DMS153 treated with DMSO at 0.1 percent for 48 hours (cell line): ENCODE data around the gene CLOCK.
"Not testable (repeated sequence)": the region's sequence is repeated elsewhere in the genome, so short reads cannot be mapped to it uniquely, and the experiment has no call there.

Source experiments
- DNase-seq: peaks from one replicate; lab custom pipeline; 2025; ENCODE audit not compliant: unreplicated experiment; lab: John Stamatoyannopoulos, UW

Gene CLOCK, protein sequence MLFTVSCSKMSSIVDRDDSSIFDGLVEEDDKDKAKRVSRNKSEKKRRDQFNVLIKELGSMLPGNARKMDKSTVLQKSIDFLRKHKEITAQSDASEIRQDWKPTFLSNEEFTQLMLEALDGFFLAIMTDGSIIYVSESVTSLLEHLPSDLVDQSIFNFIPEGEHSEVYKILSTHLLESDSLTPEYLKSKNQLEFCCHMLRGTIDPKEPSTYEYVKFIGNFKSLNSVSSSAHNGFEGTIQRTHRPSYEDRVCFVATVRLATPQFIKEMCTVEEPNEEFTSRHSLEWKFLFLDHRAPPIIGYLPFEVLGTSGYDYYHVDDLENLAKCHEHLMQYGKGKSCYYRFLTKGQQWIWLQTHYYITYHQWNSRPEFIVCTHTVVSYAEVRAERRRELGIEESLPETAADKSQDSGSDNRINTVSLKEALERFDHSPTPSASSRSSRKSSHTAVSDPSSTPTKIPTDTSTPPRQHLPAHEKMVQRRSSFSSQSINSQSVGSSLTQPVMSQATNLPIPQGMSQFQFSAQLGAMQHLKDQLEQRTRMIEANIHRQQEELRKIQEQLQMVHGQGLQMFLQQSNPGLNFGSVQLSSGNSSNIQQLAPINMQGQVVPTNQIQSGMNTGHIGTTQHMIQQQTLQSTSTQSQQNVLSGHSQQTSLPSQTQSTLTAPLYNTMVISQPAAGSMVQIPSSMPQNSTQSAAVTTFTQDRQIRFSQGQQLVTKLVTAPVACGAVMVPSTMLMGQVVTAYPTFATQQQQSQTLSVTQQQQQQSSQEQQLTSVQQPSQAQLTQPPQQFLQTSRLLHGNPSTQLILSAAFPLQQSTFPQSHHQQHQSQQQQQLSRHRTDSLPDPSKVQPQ

DNA sequence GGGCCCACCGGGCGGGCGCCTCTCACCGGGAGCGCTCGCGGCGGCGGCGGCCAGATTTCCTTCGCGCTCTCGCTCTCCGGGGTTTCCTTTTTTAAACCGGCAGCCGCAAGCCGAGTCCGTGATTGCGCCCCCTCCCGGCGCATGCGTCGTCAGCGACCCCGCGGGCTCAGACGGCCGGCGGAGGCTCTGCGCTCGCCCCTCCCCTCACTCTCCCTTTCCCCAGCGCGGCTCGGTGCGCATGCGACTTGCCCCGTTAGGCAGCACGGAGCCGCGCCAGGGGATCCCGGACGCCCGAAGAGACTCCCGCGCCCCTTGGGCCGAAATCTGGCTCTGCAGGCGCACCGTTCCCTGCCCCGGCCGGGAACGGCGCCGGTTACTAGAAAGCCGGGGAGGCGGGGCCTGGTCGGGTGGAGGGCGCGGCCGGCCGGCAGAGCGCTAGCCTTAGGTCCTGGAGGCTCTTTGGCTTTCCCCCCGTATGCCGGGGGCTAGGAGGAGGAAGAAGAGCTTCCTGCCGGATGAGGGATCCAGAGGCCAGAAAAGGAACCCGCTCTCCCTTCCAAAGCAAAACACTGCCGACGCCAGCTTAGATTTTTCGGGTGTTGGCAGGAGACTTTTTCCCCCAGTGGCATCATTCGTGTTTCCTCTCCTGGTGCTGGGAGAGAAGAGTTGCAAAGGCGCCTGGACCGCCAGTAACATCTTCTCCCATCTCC, at the start of gene CLOCK:
CLOCK (minus strand) TSS at position 154 of the 710 bp plus-strand sequence. CDS start 64,124 bp downstream, outside the sequence.
- DNase-seq, result peak; percentile 89

DNA sequence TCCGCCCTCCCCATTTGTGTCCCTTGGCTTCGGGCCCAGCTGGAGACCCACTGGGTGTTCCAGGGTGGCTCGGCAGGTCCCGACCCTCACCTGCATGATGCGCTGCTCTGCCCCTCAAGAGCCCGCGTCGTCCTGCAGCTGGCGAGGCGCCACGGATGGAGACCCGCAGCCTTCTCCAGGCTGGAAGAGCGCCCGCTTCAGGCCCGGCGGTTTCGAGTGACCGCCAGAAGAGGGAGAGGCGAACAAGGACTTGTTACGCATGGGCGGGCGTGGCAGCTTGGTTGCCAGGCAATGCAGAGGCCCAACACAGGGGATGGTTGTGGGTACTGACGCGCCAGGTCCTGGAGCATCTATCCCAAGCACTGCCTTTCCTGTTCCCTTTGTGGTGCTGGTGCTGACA, 45.3 kb upstream of the CLOCK start, which contains the start of gene PDCL2:
PDCL2 (minus strand) TSS at position 232 of the 400 bp plus-strand sequence; CDS start at position 96, 136 bp downstream.
- DNase-seq, result no peak

DNA sequence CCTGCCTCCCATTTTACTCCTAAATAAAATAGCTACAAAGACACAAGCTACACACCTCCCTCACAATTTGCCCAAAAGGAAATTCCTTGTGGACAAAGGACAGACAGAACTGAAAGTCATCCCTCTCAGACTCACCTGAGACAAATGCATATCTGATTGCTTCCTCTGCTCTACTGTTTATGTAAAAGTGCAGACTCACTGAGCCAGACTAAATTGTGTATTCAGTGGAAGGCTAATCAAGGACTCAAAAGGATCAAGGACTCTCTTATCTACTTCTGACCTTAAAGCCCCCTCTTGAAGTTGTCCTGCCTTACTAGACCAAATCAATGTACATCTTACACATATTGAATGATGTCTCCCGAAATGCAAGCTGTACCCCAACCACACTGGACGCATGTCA, 41.5 kb upstream of the CLOCK start:
- DNase-seq, result no peak

DNA sequence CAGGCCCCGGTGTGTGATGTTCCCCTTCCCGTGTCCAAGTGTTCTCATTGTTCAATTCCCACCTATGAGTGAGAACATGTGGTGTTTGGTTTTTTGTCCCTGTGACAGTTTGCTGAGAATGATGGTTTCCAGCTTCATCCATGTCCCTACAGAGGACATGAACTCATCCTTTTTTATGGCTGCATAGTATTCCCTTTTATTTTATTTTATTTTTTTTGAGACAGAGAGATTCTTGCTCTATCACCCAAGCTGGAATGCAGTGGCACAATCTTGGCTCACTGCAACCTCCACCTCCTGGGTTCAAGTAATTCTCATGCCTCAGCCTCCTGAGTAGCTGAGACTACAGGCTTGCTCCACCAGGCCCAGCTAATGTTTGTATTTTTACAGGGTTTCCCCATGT, 36.1 kb upstream of the CLOCK start:
- DNase-seq, result not testable (repeated sequence)

DNA sequence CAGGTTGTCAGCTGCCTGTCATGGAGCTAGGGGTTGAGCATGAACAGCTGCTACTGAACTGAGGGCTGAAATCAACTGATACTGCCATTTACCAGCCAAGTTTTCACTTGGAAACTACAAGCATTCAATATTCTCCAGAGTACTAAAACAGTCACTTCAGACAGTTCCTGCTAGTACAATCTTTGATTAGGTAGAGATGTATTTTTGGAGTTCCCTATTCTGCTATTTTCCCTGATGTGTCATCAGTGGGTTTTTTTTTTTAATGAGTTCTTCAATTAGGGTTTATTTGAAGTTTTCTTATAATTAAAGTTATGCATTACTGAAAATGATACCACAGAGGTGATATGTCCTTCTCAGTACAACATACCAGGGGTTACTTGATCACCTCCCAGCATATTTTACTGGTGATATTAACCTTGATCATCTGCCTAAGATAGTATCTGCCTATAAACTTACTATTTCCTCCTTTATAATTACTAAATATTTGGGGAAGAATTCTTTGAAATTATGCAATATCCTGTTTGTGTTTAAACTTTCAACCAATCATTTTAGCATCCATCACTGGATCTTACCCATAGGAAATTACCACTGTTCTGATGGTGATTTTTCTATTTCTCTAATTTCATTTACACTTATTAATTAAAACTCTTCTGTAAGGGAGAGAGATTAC, 31.8 kb upstream of the CLOCK start:
- no peak for DNase-seq

DNA sequence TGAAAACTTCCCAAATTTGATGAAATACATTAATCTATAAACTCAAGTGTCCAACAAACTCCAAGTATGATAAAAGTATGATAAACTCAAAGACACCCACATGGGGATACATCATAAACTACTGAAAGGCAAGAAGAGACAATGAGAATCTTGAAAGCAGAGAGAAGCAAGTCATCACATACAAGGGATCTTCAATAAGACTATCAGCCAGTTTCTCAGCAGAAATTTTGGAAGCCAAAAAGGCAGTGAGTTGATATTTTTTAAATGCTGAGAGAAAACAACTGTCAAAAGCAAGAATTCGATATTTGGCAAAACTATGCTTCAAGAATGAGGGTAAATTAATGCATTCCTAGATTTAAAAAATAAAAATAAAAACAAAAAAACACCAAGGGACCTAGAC, 28.8 kb upstream of the CLOCK start:
- DNase-seq, result no peak

DNA sequence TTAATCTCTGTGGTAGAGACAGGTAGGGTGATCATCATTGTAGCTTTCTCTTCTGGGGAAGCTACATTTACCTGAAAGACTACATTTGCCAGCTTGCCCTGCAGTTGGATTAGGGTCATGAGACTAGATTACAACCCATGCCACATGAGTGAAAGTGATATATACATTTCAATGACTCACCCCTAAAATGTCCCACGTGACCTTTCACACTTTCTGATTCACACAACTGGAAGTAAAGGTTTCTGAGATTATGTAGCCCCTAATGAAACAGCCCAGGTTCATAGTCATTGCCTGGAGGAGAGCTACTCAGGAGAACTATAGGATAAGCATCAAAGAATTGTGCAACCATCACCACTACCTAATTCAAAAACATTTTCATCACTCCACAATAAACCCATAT, 27.5 kb upstream of the CLOCK start:
- DNase-seq, result no peak

DNA sequence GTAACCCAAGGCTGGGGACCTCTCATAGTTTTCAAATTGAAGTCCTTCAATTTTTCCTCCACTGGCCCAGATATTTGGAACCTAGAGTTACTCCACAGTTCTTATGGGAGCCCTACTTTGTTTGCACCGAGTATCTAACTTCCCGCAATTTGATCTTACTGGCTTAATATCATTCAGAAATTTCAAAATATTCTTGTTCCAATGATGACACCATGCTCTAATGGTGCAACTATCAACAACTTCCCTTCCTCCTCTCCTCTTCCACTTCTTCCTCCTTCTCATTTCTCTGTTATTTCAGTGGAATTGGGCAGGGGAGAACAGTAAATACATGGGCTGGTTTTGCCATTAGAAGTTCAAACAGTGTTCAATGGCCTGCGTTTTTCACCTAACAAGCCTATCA, 25.1 kb upstream of the CLOCK start:
- DNase-seq, result no peak

DNA sequence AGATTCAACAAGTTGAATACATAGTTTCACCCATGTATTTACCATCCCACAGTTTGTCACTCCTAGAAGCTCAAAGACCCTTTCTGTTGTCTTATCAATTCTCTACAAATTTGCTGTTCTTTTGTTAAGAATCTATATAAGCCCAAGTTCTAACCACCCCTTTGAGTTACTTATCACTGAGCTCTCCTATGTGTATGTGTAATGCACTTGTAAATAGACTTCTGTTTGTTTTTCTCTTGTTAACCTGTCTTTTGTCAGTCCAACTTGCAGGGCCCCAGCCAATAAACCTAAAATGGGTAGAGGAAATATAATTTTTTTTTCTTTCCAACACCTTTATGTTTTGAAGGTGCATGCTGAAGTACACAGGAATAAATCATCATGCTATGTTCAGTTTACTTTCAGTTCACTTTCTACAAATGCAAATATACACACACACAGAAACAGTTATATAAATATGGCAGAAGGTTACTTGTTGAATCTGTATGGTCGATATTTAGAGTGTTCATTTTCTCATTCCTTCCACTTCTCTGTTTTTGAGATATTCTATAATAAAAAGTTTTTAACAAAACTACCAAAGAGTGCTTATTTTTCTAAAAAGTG, 22.3 kb upstream of the CLOCK start:
- no peak for DNase-seq

DNA sequence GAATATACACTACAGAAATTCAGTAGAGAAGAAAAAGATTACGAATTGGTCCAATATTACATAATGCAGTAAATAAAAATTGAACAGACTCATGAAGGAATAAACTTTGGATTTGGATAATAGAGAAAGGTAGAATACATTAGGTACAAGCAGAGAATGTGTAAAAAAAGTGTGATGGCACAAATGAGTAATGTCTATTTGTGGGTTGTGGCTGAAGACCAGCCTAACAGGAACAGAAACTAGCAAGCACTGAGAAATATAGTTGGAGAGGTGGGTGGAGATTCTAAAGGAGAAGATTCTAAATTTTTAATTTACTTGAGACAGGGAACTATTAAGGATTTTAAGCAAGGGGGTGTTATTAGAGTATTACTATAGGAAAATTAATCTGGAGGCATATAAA, 15.2 kb upstream of the CLOCK start:
- DNase-seq, result no peak

DNA sequence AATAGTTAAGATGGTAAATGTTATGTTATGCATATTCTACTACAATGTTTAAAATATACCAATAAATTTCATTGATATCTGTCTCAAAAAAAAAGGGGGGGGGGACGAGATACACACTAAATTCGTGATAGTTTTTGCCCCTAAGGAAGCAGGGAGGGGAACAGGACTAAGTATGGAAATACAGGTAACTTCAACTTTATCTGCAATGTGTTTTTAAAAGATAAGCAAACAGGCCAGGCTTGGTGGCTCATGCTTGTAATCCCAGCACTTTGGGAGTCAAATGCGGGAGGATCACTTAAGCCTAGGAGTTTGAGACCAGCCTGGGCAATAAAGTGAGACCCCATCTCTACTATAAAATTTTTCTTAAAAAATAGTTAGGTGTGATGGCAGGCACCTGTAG, 13.4 kb upstream of the CLOCK start:
- no peak for DNase-seq

DNA sequence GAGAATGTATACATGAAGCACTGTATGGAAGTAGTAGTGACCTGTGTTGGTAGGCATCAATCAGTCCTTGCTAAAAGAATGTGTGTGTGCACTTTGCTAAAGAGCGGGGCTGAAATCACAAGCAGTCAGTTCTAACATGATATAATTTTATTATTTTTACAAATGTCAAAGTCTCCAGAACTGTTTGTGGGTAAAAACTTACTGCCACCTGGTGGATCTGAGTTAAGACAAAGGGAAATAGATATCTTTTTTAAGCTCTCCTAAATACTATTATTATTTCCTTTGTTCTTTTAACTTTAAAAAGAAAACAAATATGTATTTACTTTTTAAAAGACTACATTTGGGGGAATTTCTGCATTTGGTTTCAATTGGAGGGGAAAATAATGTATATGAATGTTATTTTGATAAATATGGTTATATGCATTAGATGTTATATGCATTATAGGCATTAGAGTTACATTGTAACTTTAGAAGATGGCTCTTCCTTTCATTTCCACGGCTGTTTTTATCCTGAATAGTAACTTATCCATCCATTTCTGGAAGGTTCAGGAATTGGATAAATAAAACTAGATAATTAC, 7.8 kb upstream of the CLOCK start:
- no peak for DNase-seq

DNA sequence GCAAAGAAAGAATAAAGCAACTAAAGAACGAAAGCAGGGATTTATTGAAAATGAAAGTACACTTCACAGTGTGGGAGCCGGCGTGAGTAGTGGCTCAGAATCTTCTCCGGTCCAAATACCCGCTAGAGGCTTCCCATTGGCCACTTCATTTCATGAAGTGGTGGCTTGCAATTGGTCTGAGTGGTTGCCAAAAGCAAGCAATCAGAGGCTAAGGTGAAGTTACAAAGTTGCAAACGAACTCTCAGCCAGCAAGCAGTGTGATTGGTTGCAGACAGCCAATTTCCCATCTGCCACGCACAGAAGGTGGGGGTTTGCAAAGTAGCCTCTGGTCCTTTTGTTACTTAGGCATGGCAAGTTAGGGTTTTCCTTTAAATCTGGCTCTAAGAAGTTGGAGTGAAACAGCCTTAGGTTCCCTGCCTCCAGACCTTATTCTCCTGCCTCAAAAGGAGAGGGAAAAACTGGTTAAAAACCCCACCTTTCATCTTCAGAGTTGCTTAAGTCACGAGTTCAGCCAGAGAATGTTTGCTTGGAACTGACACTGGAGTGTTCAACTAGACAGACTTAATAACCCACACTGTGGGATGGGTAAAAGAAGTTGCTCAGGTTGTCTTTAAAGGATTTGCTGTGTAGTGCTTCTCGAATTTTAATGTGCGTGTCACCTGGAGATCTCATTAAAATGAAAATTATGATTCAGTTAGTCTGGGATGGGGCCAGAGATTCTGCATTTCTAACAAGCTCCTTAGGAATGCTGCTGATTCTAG, 6.9 kb upstream of the CLOCK start:
- no peak for DNase-seq

DNA sequence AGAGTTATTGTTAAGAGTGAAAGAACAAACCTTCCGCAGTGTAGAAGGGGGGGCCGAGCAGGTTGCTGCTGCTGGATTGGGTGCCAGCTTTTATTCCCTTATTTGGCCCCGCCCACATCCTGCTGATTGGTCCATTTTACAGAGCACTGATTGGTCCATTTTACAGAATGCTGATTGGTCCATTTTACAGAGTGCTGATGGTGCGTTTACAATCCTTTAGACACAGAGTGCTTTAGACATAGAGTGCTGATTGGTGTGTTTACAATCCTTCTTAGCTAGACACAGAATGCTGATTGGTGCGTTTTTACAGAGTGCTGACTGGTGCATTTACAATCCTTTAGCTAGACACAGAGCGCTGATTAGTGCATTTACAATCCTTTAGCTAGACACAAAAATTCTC, 5.3 kb upstream of the CLOCK start:
- not testable (repeated sequence) for DNase-seq

DNA sequence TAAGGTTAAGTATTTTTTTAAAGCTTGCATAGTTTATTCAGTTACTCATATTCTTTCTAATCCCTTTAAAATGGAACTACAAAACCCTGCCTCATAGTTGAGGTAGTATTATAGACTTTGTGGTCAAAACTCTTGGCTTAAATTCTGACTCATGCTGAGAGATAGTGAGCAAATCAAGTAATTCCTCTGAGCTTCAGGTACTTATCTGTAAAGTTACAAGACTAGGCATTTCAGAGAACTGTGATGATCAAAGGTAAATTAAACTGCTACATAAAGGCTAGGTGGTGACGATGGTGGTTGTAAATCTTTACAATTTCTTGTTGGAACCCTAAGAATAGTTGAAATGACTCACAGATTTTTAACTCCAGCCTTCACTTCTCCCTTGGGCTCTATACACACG, 3.2 kb upstream of the CLOCK start:
- DNase-seq, result no peak

DNA sequence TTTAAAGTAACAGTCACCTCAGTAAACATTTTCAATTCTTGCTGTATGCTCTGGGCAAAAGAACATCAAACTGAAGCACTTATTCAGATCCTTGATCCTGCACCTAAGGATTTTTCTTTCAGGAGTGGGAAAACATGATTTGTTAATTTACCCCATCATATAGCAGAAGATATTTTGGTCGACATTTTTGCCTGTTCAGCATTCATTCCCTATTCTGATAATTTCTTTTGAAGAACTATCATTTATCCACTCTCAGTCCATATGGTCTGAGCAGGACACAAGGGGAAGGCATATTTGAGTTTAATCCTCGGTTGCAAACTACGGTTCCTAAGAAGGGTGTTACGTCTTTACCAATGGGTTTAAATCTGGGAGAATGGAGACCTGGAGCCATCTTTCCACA, 1.2 kb upstream of the CLOCK start:
- DNase-seq, result no peak

DNA sequence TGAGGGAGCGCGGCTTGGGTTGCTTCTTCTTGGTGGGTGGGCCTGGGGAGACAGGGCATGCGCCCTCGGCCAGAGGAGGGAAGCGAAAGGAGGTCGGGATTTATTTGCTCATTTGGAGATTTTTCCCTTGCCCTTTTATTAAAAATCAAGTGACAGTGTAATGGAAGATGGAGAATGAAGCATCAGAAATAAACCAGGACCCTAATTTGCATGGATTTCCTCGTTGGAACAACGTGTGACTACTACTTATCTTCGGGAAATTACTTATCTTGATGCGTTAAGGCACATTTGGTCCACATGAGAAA, 709 bp upstream of the CLOCK start:
- DNase-seq, result peak; percentile 52

DNA sequence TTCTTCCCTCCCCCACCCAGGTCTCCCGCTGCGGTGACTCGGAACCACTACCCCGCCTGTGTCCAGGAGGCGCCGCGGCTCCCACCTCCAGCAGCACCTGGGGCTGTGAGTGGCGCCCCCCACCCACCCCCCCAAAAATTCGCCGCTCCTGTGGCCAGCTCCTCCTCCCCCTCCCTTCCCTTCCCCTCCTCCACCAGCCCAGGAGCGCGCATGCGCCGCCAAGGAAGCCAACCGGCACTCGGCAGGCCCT, 278 bp downstream of the CLOCK start:
- DNase-seq, result no peak

DNA sequence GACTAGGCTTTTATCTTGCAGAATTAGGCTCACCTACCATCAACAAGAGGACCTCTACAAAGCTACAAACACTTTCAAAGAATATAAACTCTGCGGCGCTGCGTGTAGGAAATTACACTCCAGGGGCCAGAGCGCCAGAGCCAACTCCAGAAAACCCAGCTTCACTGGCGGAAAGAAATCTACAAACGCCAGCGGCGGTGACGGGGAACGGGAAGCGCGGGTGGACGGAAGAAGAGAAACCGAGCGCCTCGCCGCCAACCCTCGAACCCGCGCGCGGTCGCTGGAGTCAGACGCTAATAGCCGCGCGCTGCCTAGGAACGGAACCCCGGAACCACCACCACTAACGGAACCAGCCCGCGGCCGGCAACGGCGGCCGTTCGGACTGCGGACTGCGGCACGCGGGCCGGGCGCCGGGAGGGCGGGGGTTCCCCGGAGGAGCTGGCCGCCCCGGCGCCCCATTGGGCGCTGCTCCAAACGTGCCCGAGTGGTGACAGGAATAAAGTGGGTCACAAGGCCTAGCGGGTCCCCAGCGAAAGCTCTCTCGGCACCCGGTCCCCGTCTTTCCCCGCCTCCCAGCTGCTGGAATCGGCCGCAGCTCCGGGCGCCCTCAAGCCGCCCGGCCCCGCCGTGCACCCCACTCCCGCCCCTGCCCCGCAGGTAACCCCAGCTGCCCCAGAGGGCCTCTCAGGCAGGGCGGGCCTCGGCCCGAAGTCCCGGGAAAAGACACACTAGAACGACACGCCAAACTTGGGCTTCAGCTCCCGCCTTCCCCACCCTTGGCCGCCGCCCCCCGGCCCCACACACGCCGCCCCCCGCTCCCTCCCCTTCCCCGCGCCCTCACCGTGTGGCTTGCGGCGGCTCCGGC, 836 bp downstream of the CLOCK start:
- peak; percentile 56 for DNase-seq
